Kidney epithelial cell (primary cell): Measurements from ENCODE around the gene CHDH. TPM values are rescaled to one million over a fixed set of nuclear protein-coding genes. Genes with fewer than 3 reads are reported as not detected.

Source experiments
- DNase-seq: peaks from one replicate; pipeline ENCODE4 v3.0.0-alpha.2; 2010; ENCODE audit warnings: low read depth
- H3K27me3 ChIP-seq: 2 replicates; pipeline ENCODE4 v1.6.0; 2011; ENCODE audit warnings: low read length; ENCODE audit not compliant: control insufficient read depth, insufficient read depth
- H3K36me3 ChIP-seq: 2 replicates; pipeline ENCODE4 v1.5.1; 2011; ENCODE audit warnings: low read length; ENCODE audit not compliant: control insufficient read depth, insufficient read depth
- H3K4me3 ChIP-seq: 2 replicates; pipeline ENCODE4 v1.5.1; 2011; ENCODE audit warnings: low read depth, mild to moderate bottlenecking, control low read depth, low read length
- CTCF ChIP-seq: IDR thresholded peaks from 2 replicates; pipeline ENCODE4 v1.5.1; 2011; ENCODE audit warnings: mild to moderate bottlenecking, moderate library complexity, low read length, control low read depth, inconsistent platforms; ENCODE audit not compliant: insufficient read depth, poor library complexity, severe bottlenecking
- total RNA-seq: library from RNA; depleted of rRNA; stranded (reverse); fragments of >200 nt; gene quantifications from 2 replicates; pipeline ENCODE4 v1.2.3, GENCODE V29; 2015

The CHDH gene
- total RNA-seq, 1 donor from 2014 or later, result 3.3 TPM

GRCh38 chr3:53841296-53841695 is 4.9 kb downstream of the CHDH start:
- peak; percentile 14 for TF ChIP-seq CTCF
- DNase-seq, result no peak
- Histone ChIP-seq H3K27me3 (peaks cover under 1% of the 10 kb centered on the region), H3K36me3 (no peaks in the 10 kb centered on the region), H3K4me3 (no peak overlapping the region)

DNA sequence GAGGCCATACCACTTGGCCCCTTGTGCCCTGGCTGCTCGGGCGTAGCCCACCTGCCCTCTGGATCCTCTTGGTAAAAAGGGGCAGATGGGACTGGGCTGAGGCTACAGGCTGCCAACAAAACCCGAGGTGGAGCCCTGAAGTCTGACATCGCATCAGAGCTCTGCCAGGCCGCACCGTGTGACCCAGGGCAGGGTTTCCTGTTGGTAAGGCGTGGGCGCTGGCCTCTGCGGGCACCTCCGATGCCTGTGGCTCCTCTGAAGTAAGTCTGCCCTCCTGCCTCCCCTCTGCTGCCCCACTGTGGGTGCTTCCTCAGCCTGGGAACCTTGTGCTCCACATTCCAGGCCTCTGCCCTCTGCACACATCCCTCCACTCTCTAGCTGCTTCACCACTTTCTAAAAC is 8.9 kb downstream of the CHDH start:
- Histone ChIP-seq H3K36me3 (no peaks in the 10 kb centered on the region), H3K27me3 (no peaks in the 10 kb centered on the region), H3K4me3 (no peak overlapping the region)
- TF ChIP-seq CTCF, result no peak
- DNase-seq, result no peak

GRCh38 chr3:53836084-53836872 is 9.9 kb downstream of the CHDH start:
- DNase-seq, result no peak
- no peak for TF ChIP-seq CTCF
- no peaks in the 10 kb centered on the region for H3K36me3 ChIP-seq
- H3K4me3 ChIP-seq, result no peak overlapping the region
- no peaks in the 10 kb centered on the region for H3K27me3 ChIP-seq

- Histone ChIP-seq H3K4me3 (no peak overlapping the region), H3K27me3 (no peaks in the 10 kb centered on the region), H3K36me3 (no peaks in the 10 kb centered on the region)
- no peak for TF ChIP-seq CTCF
- DNase-seq, result no peak
Measured at GRCh38 chr3:53835257-53835656, 11.0 kb downstream of the CHDH start.

- Histone ChIP-seq H3K4me3 (no peak overlapping the region), H3K27me3 (no peaks in the 10 kb centered on the region), H3K36me3 (no peaks in the 10 kb centered on the region)
- no peak for DNase-seq
- no peak for TF ChIP-seq CTCF
Measured at GRCh38 chr3:53834429-53835095, 11.7 kb downstream of the CHDH start.
